SK-N-MC (cell line): ENCODE results near the gene FBXO10.
"Not testable (repeated sequence)": the region's sequence is repeated elsewhere in the genome, so short reads cannot be mapped to it uniquely, and the experiment has no call there.

ENCODE experiments used
- DNase-seq: peaks from one replicate; pipeline ENCODE4 v3.0.0-alpha.2; 2011; ENCODE audit warnings: low read depth, low spot score
- H3K27ac ChIP-seq: fragments of 200-600 bp; sonication (generic); 2 replicates; pipeline ENCODE4 v1.5.1; 2016; ENCODE audit warnings: mixed run types
- H3K36me3 ChIP-seq: fragments of 200-600 bp; sonication (generic); 2 replicates; pipeline ENCODE4 v1.6.1; 2017; ENCODE audit warnings: antibody characterized with exemption, low read length, mixed read lengths; ENCODE audit not compliant: insufficient read depth
- H3K4me3 ChIP-seq: fragments of 200-600 bp; sonication (generic); 2 replicates; pipeline ENCODE4 v1.5.1; 2016
- H3K9ac ChIP-seq: fragments of 200-600 bp; sonication (generic); 2 replicates; pipeline ENCODE4 v1.8.0; 2017; ENCODE audit warnings: mixed run types, mixed read lengths; ENCODE audit not compliant: insufficient read length
- H3K9me3 ChIP-seq: fragments of 200-600 bp; sonication (generic); 2 replicates; pipeline ENCODE4 v1.6.1; 2017; ENCODE audit warnings: low read depth, mild to moderate bottlenecking, antibody characterized with exemption, low read length, moderate library complexity, mixed read lengths
- EZH2 ChIP-seq: fragments of 200-600 bp; sonication (generic); IDR thresholded peaks from one replicate; pipeline ENCODE4 v1.6.1; 2017; ENCODE audit warnings: antibody characterized with exemption
- FOXP2 ChIP-seq: optimal IDR thresholded peaks from 2 replicates; pipeline ENCODE3; 2011; ENCODE audit warnings: mild to moderate bottlenecking, moderate library complexity; ENCODE audit not compliant: insufficient read depth; ENCODE audit errors: extremely low read length, control extremely low read depth
- POLR2AphosphoS5 ChIP-seq: IDR thresholded peaks from 2 replicates; pipeline ENCODE4 v1.6.1; 2012; ENCODE audit warnings: mild to moderate bottlenecking, low read depth, low read length, borderline replicate concordance

The FBXO10 gene

GRCh38 chr9:37602817-37603216 is 26.6 kb upstream of the FBXO10 start:
- no peaks in the 10 kb centered on the region for H3K9me3 ChIP-seq
- TF ChIP-seq EZH2 (no peak), POLR2AphosphoS5 (no peak), FOXP2 (no peak)
- H3K27ac ChIP-seq: no peak overlapping the region
- no peak for DNase-seq
- no peak overlapping the region for H3K4me3 ChIP-seq
- H3K36me3 ChIP-seq: no peaks in the 10 kb centered on the region
- H3K9ac ChIP-seq: no peak overlapping the region

DNA sequence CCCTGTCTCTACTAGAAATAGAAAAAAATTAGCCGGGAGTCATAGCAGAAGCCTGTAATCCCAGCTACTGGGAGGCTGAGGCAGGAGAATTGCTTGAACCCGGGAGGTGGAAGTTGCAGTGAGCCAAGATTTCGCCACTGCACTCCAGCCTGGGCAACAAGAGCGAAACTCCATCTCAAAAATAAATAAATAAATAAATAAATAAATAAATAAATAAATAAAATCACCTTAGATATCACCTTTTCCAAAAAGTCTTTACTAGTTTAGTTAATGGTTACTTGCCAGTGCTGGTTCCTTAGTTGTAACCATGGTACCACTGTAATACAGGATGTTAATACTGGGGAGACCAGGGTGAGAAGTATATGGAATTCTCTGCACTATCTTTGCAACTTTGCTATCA is 25.9 kb upstream of the FBXO10 start:
- DNase-seq, H3K4me3 ChIP-seq, H3K9ac ChIP-seq, H3K27ac ChIP-seq, H3K9me3 ChIP-seq, H3K36me3 ChIP-seq: not testable (repeated sequence)

DNA sequence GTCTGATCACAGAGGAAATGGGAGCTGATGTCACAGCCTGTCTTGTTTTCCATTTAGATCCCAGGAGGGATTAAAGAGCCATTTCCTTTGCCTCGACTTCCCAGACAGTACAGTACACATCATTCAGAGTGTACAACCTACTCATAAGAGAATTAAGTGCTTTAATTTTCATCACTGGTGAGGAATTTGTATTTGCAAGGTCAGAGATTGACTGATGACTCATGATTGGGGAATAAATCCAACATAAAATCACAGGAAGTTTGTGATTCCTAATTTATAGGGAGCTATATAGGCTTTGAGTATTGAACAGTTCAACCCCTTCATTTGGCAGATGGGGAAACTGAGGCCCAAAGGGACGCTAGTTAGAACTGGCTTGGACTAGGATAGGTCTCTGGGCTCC is 20.3 kb upstream of the FBXO10 start:
- Histone ChIP-seq H3K9ac (no peak overlapping the region), H3K36me3 (no peaks in the 10 kb centered on the region), H3K9me3 (no peaks in the 10 kb centered on the region), H3K4me3 (no peak overlapping the region), H3K27ac (no peak overlapping the region)
- DNase-seq: no peak
- TF ChIP-seq FOXP2 (no peak), EZH2 (no peak), POLR2AphosphoS5 (no peak)

DNA sequence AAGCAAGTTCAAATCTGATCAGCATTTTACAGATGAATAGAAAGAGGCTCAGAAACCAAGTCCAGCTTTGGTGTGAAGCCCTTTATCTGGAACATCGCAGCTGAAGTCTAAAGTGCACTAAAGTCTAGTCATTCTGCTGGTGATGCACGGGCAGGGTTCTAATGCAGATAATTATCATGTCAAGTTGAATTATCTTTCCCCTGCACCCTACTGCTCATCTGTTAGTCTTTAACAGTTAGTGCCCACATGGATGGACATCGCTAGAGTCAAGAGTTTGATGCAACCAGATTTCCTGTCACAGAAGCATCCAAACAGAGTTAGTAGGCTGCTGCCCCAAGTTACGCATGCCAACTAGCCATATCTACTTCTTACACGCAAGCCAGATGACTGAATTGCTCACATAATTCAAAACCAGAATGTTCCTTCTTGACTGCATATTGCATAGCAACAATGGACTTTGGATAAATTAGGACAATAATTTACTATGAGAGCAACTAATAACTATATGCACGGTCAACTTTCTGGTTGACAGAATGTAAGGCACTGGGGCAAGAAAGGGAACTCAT is 17.8 kb upstream of the FBXO10 start:
- DNase-seq: no peak
- peak overlapping the region; percentile 35 for H3K4me3 ChIP-seq

DNA sequence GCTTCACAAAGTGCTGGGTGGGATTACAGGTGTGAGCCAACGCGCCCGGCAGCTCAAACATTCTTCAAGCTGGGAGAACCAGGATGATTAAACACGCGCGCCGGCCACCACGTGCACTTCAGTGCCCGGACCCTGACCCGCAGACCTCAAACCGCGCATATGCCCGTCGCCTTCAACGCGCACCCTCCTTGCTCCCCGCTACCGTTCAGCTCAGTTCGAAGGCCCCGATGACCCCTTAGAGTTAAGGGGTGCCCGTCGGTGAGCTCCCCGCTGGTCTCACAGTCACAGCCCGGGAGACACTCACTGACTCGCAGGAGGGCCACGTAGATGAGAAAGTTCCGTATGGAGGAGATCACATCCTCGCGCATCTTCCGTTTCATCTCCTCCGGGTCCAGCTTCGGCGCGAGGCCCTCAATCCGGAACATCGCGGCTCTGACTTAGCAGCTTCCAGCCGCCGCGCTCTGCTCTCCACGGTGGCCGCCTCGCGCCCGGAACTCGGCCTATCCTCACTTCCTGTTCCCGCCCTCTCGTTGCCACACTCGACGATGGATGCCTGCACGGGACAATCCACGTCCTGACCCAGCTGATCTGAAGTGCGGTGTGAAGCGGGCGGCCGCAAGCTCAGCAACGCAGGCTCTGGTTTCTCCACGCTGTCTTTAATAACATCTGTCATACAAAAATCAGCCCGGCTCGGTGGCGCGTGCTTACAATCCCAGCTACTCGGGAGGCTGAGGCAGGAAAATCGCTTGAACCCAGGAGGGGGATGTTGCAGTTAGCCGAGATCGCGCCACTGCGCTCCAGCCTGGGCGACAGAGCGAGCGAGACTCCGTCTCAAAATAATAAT is 16.1 kb upstream of the FBXO10 start, which contains the start of gene TOMM5:
Gene TOMM5, minus strand, starts transcription at position 490 of the 844 bp plus-strand sequence. Its CDS starts 65 bp downstream, at position 425.
- peak within 1 kb of the TSS; percentile 100 for H3K9ac ChIP-seq
- DNase-seq: peak; percentile 58
- H3K4me3 ChIP-seq: peak within 1 kb of the TSS; percentile 99
- peaks cover 29% of the 10 kb centered on the region for H3K36me3 ChIP-seq
- H3K27ac ChIP-seq: peak within 1 kb of the TSS; percentile 85
- H3K9me3 ChIP-seq: no peaks in the 10 kb centered on the region
- TF ChIP-seq POLR2AphosphoS5: peak; percentile 98
- no peak for TF ChIP-seq FOXP2
- no peak for TF ChIP-seq EZH2

More for the DNA sequence above, 17.8 kb upstream of the FBXO10 start:
- TF ChIP-seq FOXP2: no peak
- no peak for TF ChIP-seq POLR2AphosphoS5
- no peak for TF ChIP-seq EZH2
- peaks cover 12% of the 10 kb centered on the region for H3K36me3 ChIP-seq
- H3K27ac ChIP-seq: no peak overlapping the region
- no peak overlapping the region for H3K9ac ChIP-seq
- no peaks in the 10 kb centered on the region for H3K9me3 ChIP-seq

DNA sequence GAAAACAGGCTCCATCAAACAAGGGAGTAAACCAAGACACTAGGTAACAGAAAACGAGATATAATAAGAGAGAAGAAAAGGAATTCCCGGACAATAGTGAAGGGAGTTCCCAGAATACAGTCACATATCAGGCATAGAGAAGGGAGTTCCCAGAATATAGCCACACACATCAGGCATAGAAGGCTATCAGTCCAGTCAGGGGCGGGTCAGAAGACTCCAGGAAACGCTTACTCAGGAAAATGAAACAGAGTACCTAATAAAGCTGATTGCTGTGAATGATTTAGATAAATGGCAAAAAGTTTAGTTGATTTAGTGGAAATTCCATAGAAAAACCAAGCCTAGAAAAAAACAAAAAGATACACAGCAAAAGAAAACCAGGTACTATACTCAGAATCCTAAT is 11.3 kb upstream of the FBXO10 start:
- no peak overlapping the region for H3K9ac ChIP-seq
- DNase-seq: no peak
- no peak for TF ChIP-seq POLR2AphosphoS5
- no peak for TF ChIP-seq FOXP2
- no peak for TF ChIP-seq EZH2
- no peaks in the 10 kb centered on the region for H3K9me3 ChIP-seq
- H3K27ac ChIP-seq: no peak overlapping the region
- H3K36me3 ChIP-seq: peaks cover 76% of the 10 kb centered on the region
- no peak overlapping the region for H3K4me3 ChIP-seq

GRCh38 chr9:37583522-37584121 is 7.4 kb upstream of the FBXO10 start:
- no peak for TF ChIP-seq POLR2AphosphoS5
- TF ChIP-seq FOXP2: no peak
- TF ChIP-seq EZH2: no peak
- DNase-seq: no peak
- Histone ChIP-seq H3K27ac (peak overlapping the region; percentile 6), H3K36me3 (peaks cover 88% of the 10 kb centered on the region), H3K9me3 (no peaks in the 10 kb centered on the region), H3K4me3 (no peak overlapping the region), H3K9ac (no peak overlapping the region)

DNA sequence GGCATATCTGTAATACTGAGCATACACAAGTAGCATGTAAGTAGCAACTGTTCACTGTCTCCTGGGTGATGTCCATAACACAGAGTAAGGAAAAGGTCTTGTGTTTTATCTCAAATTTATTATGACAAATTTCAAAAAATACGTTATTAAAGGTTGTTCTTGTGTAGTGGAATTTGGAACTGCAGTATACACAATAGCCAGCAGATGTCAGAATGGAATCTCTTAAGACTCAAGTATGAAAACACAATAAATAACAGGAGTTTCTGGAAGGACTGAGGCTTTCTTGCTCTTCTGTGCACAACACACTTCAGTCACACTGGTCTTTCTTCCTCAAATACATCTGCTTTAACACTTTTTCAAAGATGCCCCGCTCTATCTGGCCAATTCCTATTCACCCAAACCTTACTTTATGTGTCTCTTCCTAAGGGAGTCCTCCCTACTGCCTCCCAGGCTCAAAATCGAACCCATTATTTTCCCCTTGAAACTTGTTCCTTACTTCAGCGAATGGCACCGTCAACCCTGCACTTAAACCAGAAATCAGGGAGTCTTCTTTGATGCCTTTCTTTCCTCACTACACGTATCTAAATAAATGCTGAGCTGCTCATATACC is 6.5 kb upstream of the FBXO10 start:
- peaks cover 82% of the 10 kb centered on the region for H3K36me3 ChIP-seq

More for the DNA sequence above, 6.5 kb upstream of the FBXO10 start:
- TF ChIP-seq FOXP2 (no peak), EZH2 (no peak), POLR2AphosphoS5 (no peak)
- Histone ChIP-seq H3K9me3 (no peaks in the 10 kb centered on the region), H3K27ac (no peak overlapping the region), H3K4me3 (no peak overlapping the region), H3K9ac (no peak overlapping the region)
- no peak for DNase-seq
